Mesendoderm (in vitro differentiated cells): ENCODE data around the gene FIGNL2.

Experiments used
- DNase-seq: peaks from one replicate; pipeline ENCODE4 v3.0.0; 2013
- H2AK5ac ChIP-seq: 2 replicates; pipeline ENCODE4 v1.6.1; 2013; ENCODE audit warnings: low read length, inconsistent platforms
- H2BK120ac ChIP-seq: 2 replicates; pipeline ENCODE4 v1.6.1; 2013; ENCODE audit warnings: low read depth, mild to moderate bottlenecking, low read length, moderate library complexity, mixed read lengths
- H2BK15ac ChIP-seq: replicated peaks from 2 replicates; pipeline ENCODE4 v1.6.1; 2013; ENCODE audit warnings: low read depth, mild to moderate bottlenecking, moderate library complexity
- H2BK5ac ChIP-seq: 2 replicates; pipeline ENCODE4 v1.6.1; 2013; ENCODE audit warnings: low read length, inconsistent platforms
- H3K18ac ChIP-seq: 2 replicates; pipeline ENCODE4 v1.6.1; 2013; ENCODE audit warnings: mild to moderate bottlenecking, low read length, mixed read lengths
- H3K23ac ChIP-seq: one replicate; pipeline ENCODE4 v1.6.1; 2013; ENCODE audit warnings: low read length
- H3K27ac ChIP-seq: 2 replicates; pipeline ENCODE4 v1.5.1; 2013; ENCODE audit warnings: low read depth, mild to moderate bottlenecking, inconsistent platforms, low read length, moderate library complexity
- H3K27me3 ChIP-seq: 2 replicates; pipeline ENCODE4 v1.6.1; 2013; ENCODE audit warnings: low read length, control low read depth, mild to moderate bottlenecking, inconsistent platforms; ENCODE audit not compliant: insufficient read depth, poor library complexity
- H3K36me3 ChIP-seq: 2 replicates; pipeline ENCODE4 v1.6.1; 2013; ENCODE audit warnings: low read length, inconsistent platforms; ENCODE audit not compliant: control insufficient read depth, insufficient read depth
- H3K4ac ChIP-seq: one replicate; pipeline ENCODE4 v1.6.1; 2013; ENCODE audit warnings: low read depth, mild to moderate bottlenecking, low read length, moderate library complexity
- H3K4me1 ChIP-seq: 2 replicates; pipeline ENCODE4 v1.6.1; 2013; ENCODE audit warnings: low read depth, low read length, inconsistent platforms; ENCODE audit not compliant: control insufficient read depth
- H3K4me2 ChIP-seq: 2 replicates; pipeline ENCODE4 v1.6.1; 2013; ENCODE audit warnings: low read length
- H3K4me3 ChIP-seq: 2 replicates; pipeline ENCODE4 v1.5.1; 2013; ENCODE audit warnings: mild to moderate bottlenecking, low read length
- H3K56ac ChIP-seq: one replicate; pipeline ENCODE4 v1.6.1; 2013; ENCODE audit warnings: low read length
- H3K79me1 ChIP-seq: 2 replicates; pipeline ENCODE4 v1.6.1; 2013; ENCODE audit warnings: low read length, inconsistent platforms
- H3K79me2 ChIP-seq: 2 replicates; pipeline ENCODE4 v1.6.1; 2013; ENCODE audit warnings: mild to moderate bottlenecking, low read length; ENCODE audit not compliant: control insufficient read depth, insufficient read depth
- H3K9ac ChIP-seq: 2 replicates; pipeline ENCODE4 v1.6.1; 2013; ENCODE audit warnings: low read length, inconsistent platforms
- H4K5ac ChIP-seq: one replicate; pipeline ENCODE4 v1.6.1; 2013; ENCODE audit warnings: low read length
- H4K8ac ChIP-seq: one replicate; pipeline ENCODE4 v1.6.1; 2013; ENCODE audit warnings: low read depth, mild to moderate bottlenecking, control low read depth, low read length, moderate library complexity
- WGBS: extraction: QIAGEN DNeasy Blood & Tissue Kit; methylation state at CpG from one replicate; pipeline ENCODE4 v1.1.7; 2013; ENCODE audit warnings: low lambda C conversion rate, missing lambda C conversion rate; ENCODE audit not compliant: insufficient coverage; ENCODE audit errors: extremely low coverage; 5-methylcytosine and 5-hydroxymethylcytosine counted together

Gene FIGNL2

DNA sequence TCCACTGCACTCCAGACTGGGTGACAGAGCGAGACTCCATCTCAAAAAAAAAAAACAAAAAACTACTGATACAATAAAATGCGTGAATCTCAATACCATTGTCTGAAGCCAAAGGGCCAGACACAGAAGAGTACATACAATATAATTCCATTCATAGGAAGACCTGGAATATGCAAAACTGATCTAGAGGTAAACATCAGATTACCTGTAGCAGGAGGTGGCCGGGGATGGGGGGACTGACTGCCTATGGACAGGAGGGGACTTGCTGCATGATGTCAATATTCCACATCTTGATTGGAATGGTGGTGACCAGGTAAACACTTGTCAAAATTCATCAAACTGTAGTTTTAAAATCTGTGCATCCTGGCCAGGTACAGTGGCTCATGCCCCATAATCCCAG, 12.5 kb upstream of the FIGNL2 start:
- Histone ChIP-seq H2AK5ac (no peak overlapping the region), H3K27me3 (no peaks in the 10 kb centered on the region), H3K4ac (no peak overlapping the region), H3K23ac (no peak overlapping the region), H3K79me2 (no peaks in the 10 kb centered on the region), H3K36me3 (no peaks in the 10 kb centered on the region), H3K4me2 (no peak overlapping the region), H4K8ac (no peak overlapping the region), H3K4me1 (peaks cover 6% of the 10 kb centered on the region), H3K27ac (no peak overlapping the region), H2BK5ac (no peak overlapping the region), H2BK120ac (no peak overlapping the region), H3K4me3 (no peak overlapping the region), H3K18ac (no peak overlapping the region), H3K9ac (no peak overlapping the region), H4K5ac (no peak overlapping the region), H3K56ac (no peak overlapping the region), H3K79me1 (no peaks in the 10 kb centered on the region), H2BK15ac (no peak overlapping the region)
- no CpG with 5 or more reads among the region's 3 CpGs for WGBS
- no peak for DNase-seq

- Histone ChIP-seq H3K23ac (no peak overlapping the region), H3K4ac (peak overlapping the region; percentile 5), H3K79me1 (no peaks in the 10 kb centered on the region), H3K4me3 (peak overlapping the region; percentile 51), H2BK15ac (no peak overlapping the region), H3K18ac (peak overlapping the region; percentile 46), H4K8ac (no peak overlapping the region), H2BK120ac (no peak overlapping the region), H3K79me2 (no peaks in the 10 kb centered on the region), H3K36me3 (no peaks in the 10 kb centered on the region), H3K27me3 (no peaks in the 10 kb centered on the region), H3K9ac (peak overlapping the region; percentile 56), H3K56ac (peak overlapping the region; percentile 83), H2AK5ac (peak overlapping the region; percentile 69), H2BK5ac (no peak overlapping the region), H3K4me2 (peak overlapping the region; percentile 78), H3K4me1 (no peaks in the 10 kb centered on the region), H3K27ac (no peak overlapping the region), H4K5ac (peak overlapping the region; percentile 81)
- no CpG with 5 or more reads among the region's 21 CpGs for WGBS
- peak; percentile 88 for DNase-seq
Measured at GRCh38 chr12:51855586-51856428, 7.3 kb upstream of the FIGNL2 start.

- Histone ChIP-seq H4K8ac (no peak overlapping the region), H3K79me1 (no peaks in the 10 kb centered on the region), H3K27me3 (no peaks in the 10 kb centered on the region), H3K18ac (no peak overlapping the region), H3K4me1 (no peaks in the 10 kb centered on the region), H3K9ac (no peak overlapping the region), H3K4ac (no peak overlapping the region), H3K36me3 (no peaks in the 10 kb centered on the region), H2BK120ac (no peak overlapping the region), H2AK5ac (no peak overlapping the region), H3K79me2 (no peaks in the 10 kb centered on the region), H3K23ac (no peak overlapping the region), H3K4me3 (no peak overlapping the region), H3K56ac (no peak overlapping the region), H2BK5ac (no peak overlapping the region), H4K5ac (no peak overlapping the region), H3K27ac (no peak overlapping the region), H2BK15ac (no peak overlapping the region), H3K4me2 (no peak overlapping the region)
- DNase-seq = no peak
- no CpG with 5 or more reads among the region's 5 CpGs for WGBS
Measured at GRCh38 chr12:51852404-51853137, 4.1 kb upstream of the FIGNL2 start.

- Histone ChIP-seq H2BK120ac (no peak overlapping the region), H3K27me3 (no peaks in the 10 kb centered on the region), H3K4me3 (no peak overlapping the region), H3K27ac (no peak overlapping the region), H2BK15ac (no peak overlapping the region), H3K4me1 (peaks cover 1% of the 10 kb centered on the region), H4K8ac (no peak overlapping the region), H3K36me3 (no peaks in the 10 kb centered on the region), H3K4ac (no peak overlapping the region), H2AK5ac (no peak overlapping the region), H3K9ac (no peak overlapping the region), H2BK5ac (no peak overlapping the region), H3K18ac (no peak overlapping the region), H3K79me1 (no peaks in the 10 kb centered on the region), H3K23ac (no peak overlapping the region), H3K56ac (no peak overlapping the region), H4K5ac (no peak overlapping the region), H3K4me2 (no peak overlapping the region), H3K79me2 (no peaks in the 10 kb centered on the region)
- no CpG with 5 or more reads among the region's 8 CpGs for WGBS
- DNase-seq = no peak
Measured at GRCh38 chr12:51851413-51852124, 3.1 kb upstream of the FIGNL2 start.

GRCh38 chr12:51850965-51851299, 2.4 kb upstream of the FIGNL2 start:
- no peak overlapping the region for H3K4me2 ChIP-seq
- no peak overlapping the region for H3K23ac ChIP-seq
- H3K79me2 ChIP-seq = no peaks in the 10 kb centered on the region
- H4K5ac ChIP-seq = no peak overlapping the region
- no peaks in the 10 kb centered on the region for H3K27me3 ChIP-seq
- no peak overlapping the region for H2AK5ac ChIP-seq
- no peaks in the 10 kb centered on the region for H3K79me1 ChIP-seq
- H3K4me3 ChIP-seq = no peak overlapping the region
- H2BK5ac ChIP-seq = no peak overlapping the region
- H3K56ac ChIP-seq = no peak overlapping the region
- no peak for DNase-seq
- H3K4me1 ChIP-seq = peaks cover 5% of the 10 kb centered on the region
- H3K27ac ChIP-seq = no peak overlapping the region
- no peak overlapping the region for H2BK120ac ChIP-seq
- no peak overlapping the region for H3K4ac ChIP-seq
- WGBS = no CpG with 5 or more reads among the region's 4 CpGs
- no peak overlapping the region for H4K8ac ChIP-seq
- H2BK15ac ChIP-seq = no peak overlapping the region
- no peaks in the 10 kb centered on the region for H3K36me3 ChIP-seq
- H3K9ac ChIP-seq = no peak overlapping the region
- no peak overlapping the region for H3K18ac ChIP-seq
